HepG2 (cell line): ENCODE results near the gene FIBCD1. TPM values are rescaled to one million over a fixed set of nuclear protein-coding genes. Genes with fewer than 3 reads are reported as not detected.

Source experiments
- ATAC-seq: fragments of 200-7000 bp; cut with Tn5 transposase; 3 replicates; pipeline ENCODE4 v1.9.1; 2020; ENCODE audit warnings: mild to moderate bottlenecking, moderate library complexity
- BruUV-seq: library from RNA; stranded (reverse); fragments of 400-500 nt; replicated peaks from 2 replicates; lab custom pipeline; 2021; lab: Mats Ljungman, UMichigan
- CTCF ChIA-PET: fragments of 300-600 bp; formaldehyde crosslinking; extraction: SDS; loops from one replicate; lab custom pipeline; 2021; ENCODE audit warnings: low total read pairs, inconsistent platforms, low intra/inter-chr PET ratio; lab: Yijun Ruan, JAX
- POLR2A ChIA-PET: fragments of 350-600 bp; sonication (Branson Sonifier 250); formaldehyde crosslinking; loops from one replicate; lab custom pipeline; 2020; ENCODE audit warnings: antibody characterized with exemption, inconsistent platforms; lab: Yijun Ruan, JAX
- DNase-seq: peaks from one replicate; pipeline ENCODE4 v3.0.0-alpha.2; 2015; ENCODE audit warnings: low spot score
- FAIRE-seq: peaks from 3 replicates; lab custom pipeline; 2011; peaks lifted over from hg19 to GRCh38; lab: Jason Lieb, UNC
- H2AFZ ChIP-seq: one replicate; pipeline ENCODE4 v1.6.1; 2011; ENCODE audit warnings: low read length, inconsistent platforms
- H3K27ac ChIP-seq: fragments of 300-600 bp; 3 replicates; pipeline ENCODE4 v1.8.0; 2011; ENCODE audit warnings: mixed run types, mild to moderate bottlenecking, mixed read lengths, low read length, inconsistent platforms; ENCODE audit not compliant: insufficient read depth; ENCODE audit errors: extremely low read length
- H3K27me3 ChIP-seq, 2 experiments: fragments of 200-600 bp in 1 of 2; 2 replicates in 1 of 2; 3 replicates in 1 of 2; pipeline versions ENCODE4 v1.6.0 to v1.8.0; 2011; ENCODE audit warnings: low read length in 2 of 2, mild to moderate bottlenecking in 2 of 2, moderate library complexity in 2 of 2, inconsistent platforms in 1 of 2; ENCODE audit not compliant: insufficient read depth in 2 of 2, control insufficient read depth in 1 of 2
- H3K36me3 ChIP-seq, 2 experiments: fragments of 200-600 bp in 1 of 2; replicated peaks in 1 of 2; 2 replicates in 1 of 2; 3 replicates in 1 of 2; pipeline versions ENCODE4 v1.5.1 to v1.8.0; 2011; ENCODE audit warnings: low read length in 2 of 2, inconsistent platforms in 1 of 2; ENCODE audit not compliant: insufficient read depth in 2 of 2, control insufficient read depth in 1 of 2
- H3K4me1 ChIP-seq: 2 replicates; pipeline ENCODE4 v1.5.1; 2012; ENCODE audit warnings: low read length, inconsistent platforms; ENCODE audit not compliant: insufficient read depth
- H3K4me2 ChIP-seq: 2 replicates; pipeline ENCODE4 v1.6.0; 2011; ENCODE audit warnings: low read depth, low read length, inconsistent platforms
- H3K4me3 ChIP-seq, 3 experiments: fragments of 200-600 bp in 1 of 3; sonication (generic), shearing (Covaris generic) in 1 of 3; replicated peaks in 1 of 3; 2 replicates each; pipeline ENCODE4 v1.5.1; 2011 to 2016; ENCODE audit warnings: low read length in 3 of 3, inconsistent platforms in 2 of 3, low read depth in 2 of 3, mild to moderate bottlenecking in 2 of 3, control low read depth in 1 of 3, mixed read lengths in 1 of 3; ENCODE audit not compliant: insufficient read depth in 1 of 3
- H3K79me2 ChIP-seq: one replicate; pipeline ENCODE4 v1.6.1; 2011; ENCODE audit warnings: low read length, inconsistent platforms; ENCODE audit not compliant: insufficient read depth
- H3K9ac ChIP-seq: 2 replicates; pipeline ENCODE4 v1.6.0; 2011; ENCODE audit warnings: mild to moderate bottlenecking, low read depth, low read length, inconsistent platforms; ENCODE audit not compliant: insufficient read depth
- H3K9me3 ChIP-seq: 2 replicates; pipeline ENCODE4 v1.5.1; 2012; ENCODE audit warnings: mild to moderate bottlenecking, low read length
- H4K20me1 ChIP-seq: 2 replicates; pipeline ENCODE4 v1.6.0; 2011; ENCODE audit warnings: inconsistent platforms, mild to moderate bottlenecking, low read length, moderate library complexity; ENCODE audit not compliant: insufficient read depth
- FOXA1 ChIP-seq, 2 experiments: fragments of 450-650 bp in 1 of 2; sonication (generic) in 1 of 2; formaldehyde crosslinking in 1 of 2; IDR thresholded peaks; 2 replicates each; pipeline versions ENCODE4 v1.4.0 to v1.6.1; 2016 to 2020; ENCODE audit warnings: missing genetic modification reagents in 1 of 2
- MAF1 ChIP-seq: sonication (generic); formaldehyde crosslinking; IDR thresholded peaks from 2 replicates; pipeline ENCODE4 v1.5.0; 2020; ENCODE audit warnings: missing genetic modification reagents, borderline replicate concordance
- MAFF ChIP-seq: IDR thresholded peaks from 2 replicates; pipeline ENCODE4 v1.6.1; 2011; ENCODE audit warnings: low read depth, low read length, improper control_type of control experiment
- MAFK ChIP-seq, 2 experiments: IDR thresholded peaks in 1 of 2; conservative IDR thresholded peaks in 1 of 2; 2 replicates each; pipeline ENCODE4 v1.6.1; 2011; ENCODE audit warnings: improper control_type of control experiment in 2 of 2, low read length in 2 of 2
- NFE2L2 ChIP-seq: fragments of 150-350 bp; IDR thresholded peaks from 2 replicates; pipeline ENCODE4 v1.6.1; 2014; ENCODE audit warnings: low read length
- ZNF468 ChIP-seq: sonication (generic); formaldehyde crosslinking; IDR thresholded peaks from 2 replicates; pipeline ENCODE4 v1.8.0; 2022; ENCODE audit warnings: mild to moderate bottlenecking, moderate library complexity, missing genetic modification reagents
- WGBS: methylation state at CpG from one replicate; pipeline ENCODE4 v1.1.6; 2017; ENCODE audit warnings: low lambda C conversion rate; 5-methylcytosine and 5-hydroxymethylcytosine counted together
- in situ Hi-C: cut with HindIII; loops from 2 replicates; pipeline ENCODE4 v1.10.0; 2017; ENCODE audit warnings: low pct_unique_long_range_greater_than_20kb; ENCODE audit not compliant: extremely low pct_ligation_motif_present
- intact Hi-C: fragments of 100-400 bp; cut with micrococcal nuclease; formaldehyde crosslinking; loops from one replicate; pipeline ENCODE4 v1.10.0; 2022; ENCODE audit not compliant: unreplicated experiment
- polyA plus RNA-seq, 8 experiments: library from polyadenylated mRNA; depleted of rRNA in 3 of 8; stranded (reverse) in 7 of 8; unstranded in 1 of 8; fragments of >200 nt; fragmentation: Illumina TruSeq in 4 of 8; extraction: Trizol in 4 of 8; gene quantifications; 2 replicates each; pipeline versions ENCODE4 v1.2.1 to v1.2.3, GENCODE V29; 2011 to 2016; ENCODE audit warnings: low read depth in 4 of 8, missing spikeins in 1 of 8, mixed read lengths in 1 of 8; ENCODE audit not compliant: insufficient read depth in 1 of 8
- total RNA-seq, 5 experiments: library from RNA; depleted of rRNA; stranded (reverse); fragments of >200 nt; fragmentation: Illumina TruSeq; extraction: Trizol; gene quantifications; 2 replicates each; pipeline ENCODE4 v1.2.3, GENCODE V29; 2016; ENCODE audit warnings: low read depth in 1 of 5
- TF ChIP-seq, protein P1 (sequence below): sonication (generic); formaldehyde crosslinking; IDR thresholded peaks from 2 replicates; pipeline ENCODE4 v1.4.0; 2020; ENCODE audit warnings: missing genetic modification reagents, borderline replicate concordance

Gene FIBCD1
- total and polyA plus RNA-seq, 2 of the 13 experiments (the other 11 are each of a cell fraction or from before 2014, with no cell fraction given): 0.55 to 0.89 TPM

DNA sequence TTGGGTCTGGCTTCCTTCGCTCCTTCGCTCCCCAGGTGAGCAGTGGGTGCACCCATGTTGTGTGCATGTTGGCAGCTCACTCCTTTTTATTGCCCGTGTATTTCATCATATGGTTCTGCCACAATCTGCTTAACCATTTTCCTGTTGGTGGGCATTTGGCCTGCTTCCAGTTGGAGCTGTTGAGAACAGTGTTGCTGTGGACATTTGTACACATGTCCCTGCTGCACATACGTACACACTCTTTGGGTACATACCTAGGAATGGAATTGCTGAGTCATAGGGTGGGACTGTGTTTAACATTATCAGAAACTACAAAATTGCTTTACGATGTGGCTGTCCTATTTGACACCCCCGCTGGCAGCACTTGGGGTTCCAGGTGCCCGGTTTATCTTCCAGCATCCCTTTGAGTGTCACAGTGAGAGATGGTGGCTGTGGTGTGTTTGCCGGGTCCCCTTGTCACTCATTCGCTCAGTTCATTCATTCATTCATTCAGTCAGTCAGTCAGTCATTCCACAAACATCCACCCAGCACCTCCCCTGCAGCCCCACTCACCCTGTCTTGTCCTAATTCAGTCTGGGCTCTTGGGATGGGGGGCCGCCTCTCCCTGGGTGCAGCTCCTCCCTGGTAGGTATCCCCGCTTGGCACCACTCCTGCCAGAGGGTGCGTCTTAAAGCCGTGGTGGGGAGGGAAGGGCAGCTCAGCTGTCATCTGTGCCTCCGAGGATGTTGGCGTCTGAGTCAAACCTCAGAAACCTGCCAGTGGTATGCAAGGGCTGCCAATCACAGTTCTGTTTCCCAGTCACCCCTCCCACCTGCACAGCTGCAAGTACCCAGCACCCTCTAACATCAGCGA lies 7.9 kb upstream of the FIBCD1 start:
- Histone ChIP-seq H3K4me3 (no peak overlapping the region), H3K79me2 (no peaks in the 10 kb centered on the region), H3K9ac (no peak overlapping the region), H3K4me2 (no peak overlapping the region), H4K20me1 (no peaks in the 10 kb centered on the region), H3K27ac (no peak overlapping the region), H3K27me3 (peaks cover 3 to 52% of the 10 kb centered on the region in 2 experiments; a peak in 4 of 5 replicates), H2AFZ (no peak overlapping the region), H3K36me3 (no peaks in the 10 kb centered on the region), H3K9me3 (no peaks in the 10 kb centered on the region), H3K4me1 (peaks cover 13% of the 10 kb centered on the region)
- TF ChIP-seq NFE2L2: peak; percentile 82
- TF ChIP-seq MAF1: no peak
- peak; percentile 39 to 47; a peak in 2 of 4 replicates for TF ChIP-seq MAFK (conservative IDR thresholded peaks at IDR 0.05 in 1 of 2, IDR thresholded peaks at IDR 0.05 in 1 of 2; ENCODE audit: low read length in 2 of 2)
- TF ChIP-seq, protein P1, sequence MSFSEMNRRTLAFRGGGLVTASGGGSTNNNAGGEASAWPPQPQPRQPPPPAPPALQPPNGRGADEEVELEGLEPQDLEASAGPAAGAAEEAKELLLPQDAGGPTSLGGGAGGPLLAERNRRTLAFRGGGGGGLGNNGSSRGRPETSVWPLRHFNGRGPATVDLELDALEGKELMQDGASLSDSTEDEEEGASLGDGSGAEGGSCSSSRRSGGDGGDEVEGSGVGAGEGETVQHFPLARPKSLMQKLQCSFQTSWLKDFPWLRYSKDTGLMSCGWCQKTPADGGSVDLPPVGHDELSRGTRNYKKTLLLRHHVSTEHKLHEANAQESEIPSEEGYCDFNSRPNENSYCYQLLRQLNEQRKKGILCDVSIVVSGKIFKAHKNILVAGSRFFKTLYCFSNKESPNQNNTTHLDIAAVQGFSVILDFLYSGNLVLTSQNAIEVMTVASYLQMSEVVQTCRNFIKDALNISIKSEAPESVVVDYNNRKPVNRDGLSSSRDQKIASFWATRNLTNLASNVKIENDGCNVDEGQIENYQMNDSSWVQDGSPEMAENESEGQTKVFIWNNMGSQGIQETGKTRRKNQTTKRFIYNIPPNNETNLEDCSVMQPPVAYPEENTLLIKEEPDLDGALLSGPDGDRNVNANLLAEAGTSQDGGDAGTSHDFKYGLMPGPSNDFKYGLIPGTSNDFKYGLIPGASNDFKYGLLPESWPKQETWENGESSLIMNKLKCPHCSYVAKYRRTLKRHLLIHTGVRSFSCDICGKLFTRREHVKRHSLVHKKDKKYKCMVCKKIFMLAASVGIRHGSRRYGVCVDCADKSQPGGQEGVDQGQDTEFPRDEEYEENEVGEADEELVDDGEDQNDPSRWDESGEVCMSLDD (CRISPR knock-in tag): no peak
- TF ChIP-seq FOXA1 (IDR thresholded peaks at IDR 0.05): no peak
- TF ChIP-seq FOXA1 (CRISPR knock-in tag; IDR thresholded peaks at IDR 0.05): peak; percentile 18; the same call in 1 of the 2 replicates
- no peak for TF ChIP-seq ZNF468 (CRISPR knock-in tag)
- 0 out of 2 replicates have a peak, but pooled peaks have one; percentile 17 for TF ChIP-seq MAFF
- ChIA-PET CTCF (no interaction called here), POLR2A (interaction anchor here (0.7 kb wide), 1 partner anchor 11 kb away, joined by 3 read pairs; no protein-coding TSS in a partner anchor)
- FAIRE-seq (no peak), ATAC-seq (no peak), DNase-seq (no peak)
- 34% methylated on average over 10 of the region's 16 CpGs for WGBS
- in situ Hi-C loops: loop anchor here (10.0 kb wide), 1 partner anchor 172 kb away; no protein-coding TSS in a partner anchor
- no TSS peak for BruUV-seq
- intact Hi-C loops: no loop called here
